Measurements from ENCODE around the gene PRDX6.

GRCh38 chr1:173509797-173510196, 32.7 kb downstream of the PRDX6 start:
- TF ChIP-seq POLR2A (IDR thresholded peaks at IDR 0.05; ENCODE audit: low read depth, low read length), result no peak
- no peak for TF ChIP-seq SMC3 (IDR thresholded peaks at IDR 0.05; ENCODE audit: low read depth, low read length)
- TF ChIP-seq, protein P1, sequence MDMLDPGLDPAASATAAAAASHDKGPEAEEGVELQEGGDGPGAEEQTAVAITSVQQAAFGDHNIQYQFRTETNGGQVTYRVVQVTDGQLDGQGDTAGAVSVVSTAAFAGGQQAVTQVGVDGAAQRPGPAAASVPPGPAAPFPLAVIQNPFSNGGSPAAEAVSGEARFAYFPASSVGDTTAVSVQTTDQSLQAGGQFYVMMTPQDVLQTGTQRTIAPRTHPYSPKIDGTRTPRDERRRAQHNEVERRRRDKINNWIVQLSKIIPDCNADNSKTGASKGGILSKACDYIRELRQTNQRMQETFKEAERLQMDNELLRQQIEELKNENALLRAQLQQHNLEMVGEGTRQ (IDR thresholded peaks at IDR 0.05; ENCODE audit: low read depth, low read length), result no peak
- TF ChIP-seq, protein P2, sequence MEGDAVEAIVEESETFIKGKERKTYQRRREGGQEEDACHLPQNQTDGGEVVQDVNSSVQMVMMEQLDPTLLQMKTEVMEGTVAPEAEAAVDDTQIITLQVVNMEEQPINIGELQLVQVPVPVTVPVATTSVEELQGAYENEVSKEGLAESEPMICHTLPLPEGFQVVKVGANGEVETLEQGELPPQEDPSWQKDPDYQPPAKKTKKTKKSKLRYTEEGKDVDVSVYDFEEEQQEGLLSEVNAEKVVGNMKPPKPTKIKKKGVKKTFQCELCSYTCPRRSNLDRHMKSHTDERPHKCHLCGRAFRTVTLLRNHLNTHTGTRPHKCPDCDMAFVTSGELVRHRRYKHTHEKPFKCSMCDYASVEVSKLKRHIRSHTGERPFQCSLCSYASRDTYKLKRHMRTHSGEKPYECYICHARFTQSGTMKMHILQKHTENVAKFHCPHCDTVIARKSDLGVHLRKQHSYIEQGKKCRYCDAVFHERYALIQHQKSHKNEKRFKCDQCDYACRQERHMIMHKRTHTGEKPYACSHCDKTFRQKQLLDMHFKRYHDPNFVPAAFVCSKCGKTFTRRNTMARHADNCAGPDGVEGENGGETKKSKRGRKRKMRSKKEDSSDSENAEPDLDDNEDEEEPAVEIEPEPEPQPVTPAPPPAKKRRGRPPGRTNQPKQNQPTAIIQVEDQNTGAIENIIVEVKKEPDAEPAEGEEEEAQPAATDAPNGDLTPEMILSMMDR (conservative IDR thresholded peaks at IDR 0.05; ENCODE audit: low read depth, low read length), result no peak
- no peak for TF ChIP-seq MAFK (IDR thresholded peaks at IDR 0.05; ENCODE audit: low read depth, low read length)
- TF ChIP-seq RCOR1 (IDR thresholded peaks at IDR 0.05; ENCODE audit: insufficient replicate concordance, low read length), result no peak

Measured in IMR-90 (cell line).